HG03097 (cell line): ENCODE results near the gene KRT222.

ENCODE experiments used
- ATAC-seq: cut with Tn5 transposase; IDR thresholded peaks from one replicate; pipeline ENCODE4 v1.9.1; 2021; ENCODE audit not compliant: unreplicated experiment, low FRiP score

The KRT222 gene

GRCh38 chr17:40659911-40660310 lies 5.1 kb downstream of the KRT222 start:
- no peak for ATAC-seq

GRCh38 chr17:40658396-40658795 lies 6.6 kb downstream of the KRT222 start:
- ATAC-seq: no peak

- ATAC-seq: no peak
Measured at GRCh38 chr17:40651939-40652338, 13.0 kb downstream of the KRT222 start.

GRCh38 chr17:40648384-40648968 lies 16.5 kb downstream of the KRT222 start:
- peak; percentile 27 for ATAC-seq

GRCh38 chr17:40647624-40648383 lies 17.2 kb downstream of the KRT222 start, which contains the start of gene SMARCE1:
Gene SMARCE1 (minus strand): TSS chr17:40647818. CDS start chr17:40645802, 2,016 bp downstream.
- peak; percentile 52 for ATAC-seq

GRCh38 chr17:40646791-40647623 lies 18.0 kb downstream of the KRT222 start:
- no peak for ATAC-seq

- no peak for ATAC-seq
Measured at GRCh38 chr17:40645943-40646342, 19.0 kb downstream of the KRT222 start.

GRCh38 chr17:40645291-40645690 lies 19.7 kb downstream of the KRT222 start:
- ATAC-seq: no peak

GRCh38 chr17:40637931-40638330 lies 27.0 kb downstream of the KRT222 start:
- no peak for ATAC-seq

GRCh38 chr17:40633871-40634270 lies 31.1 kb downstream of the KRT222 start:
- no peak for ATAC-seq

- no peak for ATAC-seq
Measured at GRCh38 chr17:40632216-40632615, 32.8 kb downstream of the KRT222 start.

- no peak for ATAC-seq
Measured at GRCh38 chr17:40629842-40630241, 35.1 kb downstream of the KRT222 start.

GRCh38 chr17:40625311-40625710 lies 39.7 kb downstream of the KRT222 start:
- no peak for ATAC-seq

- ATAC-seq: no peak
Measured at GRCh38 chr17:40623419-40624210, 41.4 kb downstream of the KRT222 start.

GRCh38 chr17:40622509-40622928 lies 42.5 kb downstream of the KRT222 start:
- no peak for ATAC-seq

GRCh38 chr17:40621578-40621977 lies 43.4 kb downstream of the KRT222 start:
- no peak for ATAC-seq

GRCh38 chr17:40621019-40621418 lies 44.0 kb downstream of the KRT222 start:
- ATAC-seq: no peak

GRCh38 chr17:40618754-40619625 lies 46.0 kb downstream of the KRT222 start:
- ATAC-seq: no peak

GRCh38 chr17:40617678-40618240 lies 47.2 kb downstream of the KRT222 start:
- ATAC-seq: no peak
